ENCODE results near the gene SLF2.

The SLF2 gene

GRCh38 chr10:100979791-100980272, 67.1 kb downstream of the SLF2 start:
- Mint-ChIP-seq H3K27ac (no peak overlapping the region), H3K36me3 (peaks cover 26% of the 10 kb centered on the region), H3K27me3 (no peaks in the 10 kb centered on the region), H3K4me1 (peaks cover 2% of the 10 kb centered on the region), H3K9me3 (no peaks in the 10 kb centered on the region), H3K4me3 (no peak overlapping the region)
- no peak for ATAC-seq (ENCODE audit: low read depth)
- DNase-seq (ENCODE audit: low spot score in 2 of 2) = no peak

GRCh38 chr10:100980311-100980710, 67.5 kb downstream of the SLF2 start:
- no peak overlapping the region for H3K4me3 Mint-ChIP-seq
- H3K27ac Mint-ChIP-seq = no peak overlapping the region
- H3K36me3 Mint-ChIP-seq = peaks cover 26% of the 10 kb centered on the region
- ATAC-seq (ENCODE audit: low read depth) (no peak), DNase-seq (ENCODE audit: low spot score in 2 of 2) (no peak)
- H3K4me1 Mint-ChIP-seq = peaks cover 2% of the 10 kb centered on the region
- no peaks in the 10 kb centered on the region for H3K9me3 Mint-ChIP-seq
- H3K27me3 Mint-ChIP-seq = no peaks in the 10 kb centered on the region

- ATAC-seq (ENCODE audit: low read depth) (no peak), DNase-seq (ENCODE audit: low spot score in 2 of 2) (no peak)
- Mint-ChIP-seq H3K4me1 (peaks cover 5% of the 10 kb centered on the region), H3K9me3 (no peaks in the 10 kb centered on the region), H3K36me3 (peaks cover 26% of the 10 kb centered on the region), H3K4me3 (no peak overlapping the region), H3K27ac (no peak overlapping the region), H3K27me3 (no peaks in the 10 kb centered on the region)
Measured at GRCh38 chr10:100980711-100981110, 67.9 kb downstream of the SLF2 start.

- H3K27me3 Mint-ChIP-seq = no peaks in the 10 kb centered on the region
- ATAC-seq (ENCODE audit: low read depth) = no peak
- H3K27ac Mint-ChIP-seq = no peak overlapping the region
Measured at GRCh38 chr10:100981178-100981772, 68.5 kb downstream of the SLF2 start.

GRCh38 chr10:100982916-100983830, 70.4 kb downstream of the SLF2 start:
- H3K4me1 Mint-ChIP-seq = peaks cover 16% of the 10 kb centered on the region
- no peaks in the 10 kb centered on the region for H3K27me3 Mint-ChIP-seq
- ATAC-seq (ENCODE audit: low read depth) (no peak), DNase-seq (ENCODE audit: low spot score in 2 of 2) (no peak)
- H3K9me3 Mint-ChIP-seq = no peaks in the 10 kb centered on the region
- H3K4me3 Mint-ChIP-seq = no peak overlapping the region
- no peak overlapping the region for H3K27ac Mint-ChIP-seq
- H3K36me3 Mint-ChIP-seq = peaks cover 29% of the 10 kb centered on the region

More at GRCh38 chr10:100981178-100981772, 68.5 kb downstream of the SLF2 start:
- no peak overlapping the region for H3K4me3 Mint-ChIP-seq
- DNase-seq (ENCODE audit: low spot score in 2 of 2) = no peak
- H3K36me3 Mint-ChIP-seq = peaks cover 26% of the 10 kb centered on the region
- H3K9me3 Mint-ChIP-seq = no peaks in the 10 kb centered on the region
- H3K4me1 Mint-ChIP-seq = peaks cover 8% of the 10 kb centered on the region

GRCh38 chr10:100983868-100984671, 71.3 kb downstream of the SLF2 start:
- Mint-ChIP-seq H3K4me1 (peaks cover 16% of the 10 kb centered on the region), H3K27ac (no peak overlapping the region), H3K27me3 (no peaks in the 10 kb centered on the region), H3K9me3 (no peaks in the 10 kb centered on the region), H3K36me3 (peaks cover 27% of the 10 kb centered on the region), H3K4me3 (no peak overlapping the region)
- DNase-seq (ENCODE audit: low spot score in 2 of 2) = no peak
- ATAC-seq (ENCODE audit: low read depth) = no peak

GRCh38 chr10:100984672-100985177, 72.0 kb downstream of the SLF2 start:
- Mint-ChIP-seq H3K4me3 (no peak overlapping the region), H3K27ac (no peak overlapping the region)
- ATAC-seq (ENCODE audit: low read depth) = no peak

GRCh38 chr10:100985336-100985735, 72.6 kb downstream of the SLF2 start:
- Mint-ChIP-seq H3K36me3 (peaks cover 25% of the 10 kb centered on the region), H3K27ac (no peak overlapping the region), H3K4me1 (peaks cover 18% of the 10 kb centered on the region), H3K27me3 (no peaks in the 10 kb centered on the region), H3K4me3 (no peak overlapping the region), H3K9me3 (no peaks in the 10 kb centered on the region)
- ATAC-seq (ENCODE audit: low read depth) = no peak
- no peak for DNase-seq (ENCODE audit: low spot score in 2 of 2)

More at GRCh38 chr10:100984672-100985177, 72.0 kb downstream of the SLF2 start:
- no peak for DNase-seq (ENCODE audit: low spot score in 2 of 2)
- Mint-ChIP-seq H3K36me3 (peaks cover 26% of the 10 kb centered on the region), H3K9me3 (no peaks in the 10 kb centered on the region), H3K4me1 (peaks cover 16% of the 10 kb centered on the region), H3K27me3 (no peaks in the 10 kb centered on the region)

- no peaks in the 10 kb centered on the region for H3K27me3 Mint-ChIP-seq
- H3K9me3 Mint-ChIP-seq = no peaks in the 10 kb centered on the region
- no peak for ATAC-seq (ENCODE audit: low read depth)
- H3K27ac Mint-ChIP-seq = no peak overlapping the region
- DNase-seq (ENCODE audit: low spot score in 2 of 2) = no peak
- peaks cover 22% of the 10 kb centered on the region for H3K4me1 Mint-ChIP-seq
- H3K4me3 Mint-ChIP-seq = peak overlapping the region; percentile 97
- peaks cover 31% of the 10 kb centered on the region for H3K36me3 Mint-ChIP-seq
Measured at GRCh38 chr10:100986623-100986951, 73.8 kb downstream of the SLF2 start.

- Mint-ChIP-seq H3K36me3 (peaks cover 28% of the 10 kb centered on the region), H3K4me3 (peak within 1 kb of the TSS; percentile 97), H3K27ac (peak within 1 kb of the TSS; percentile 90), H3K9me3 (no peaks in the 10 kb centered on the region), H3K4me1 (peaks cover 22% of the 10 kb centered on the region), H3K27me3 (no peaks in the 10 kb centered on the region)
- ATAC-seq (ENCODE audit: low read depth) (peak; percentile 97), DNase-seq (ENCODE audit: low spot score in 2 of 2) (peak; percentile 71 to 85)
Measured at GRCh38 chr10:100986952-100987684, 74.4 kb downstream of the SLF2 start, which contains the start of the genes MRPL43 and TWNK. Gene MRPL43, minus strand, starts transcription at chr10:100987497. Its CDS starts 54 bp downstream, at chr10:100987443. Gene TWNK, plus strand, starts transcription at chr10:100987543. Its CDS starts 668 bp downstream, at chr10:100988211.

- DNase-seq (ENCODE audit: low spot score in 2 of 2) (no peak), ATAC-seq (ENCODE audit: low read depth) (no peak)
- H3K4me3 Mint-ChIP-seq = peak overlapping the region; percentile 97
- H3K27ac Mint-ChIP-seq = peak overlapping the region; percentile 90
- peaks cover 22% of the 10 kb centered on the region for H3K4me1 Mint-ChIP-seq
- peaks cover 24% of the 10 kb centered on the region for H3K36me3 Mint-ChIP-seq
- H3K27me3 Mint-ChIP-seq = no peaks in the 10 kb centered on the region
- no peaks in the 10 kb centered on the region for H3K9me3 Mint-ChIP-seq
Measured at GRCh38 chr10:100987685-100988049, 74.9 kb downstream of the SLF2 start.

- Mint-ChIP-seq H3K27ac (peak overlapping the region; percentile 90), H3K36me3 (peaks cover 25% of the 10 kb centered on the region), H3K4me3 (peak overlapping the region; percentile 97), H3K27me3 (no peaks in the 10 kb centered on the region), H3K9me3 (no peaks in the 10 kb centered on the region), H3K4me1 (peaks cover 22% of the 10 kb centered on the region)
- no peak for DNase-seq (ENCODE audit: low spot score in 2 of 2)
- ATAC-seq (ENCODE audit: low read depth) = no peak
Measured at GRCh38 chr10:100988166-100988565, 75.4 kb downstream of the SLF2 start.

GRCh38 chr10:100989088-100989487, 76.3 kb downstream of the SLF2 start:
- ATAC-seq (ENCODE audit: low read depth) = no peak
- Mint-ChIP-seq H3K9me3 (no peaks in the 10 kb centered on the region), H3K4me3 (no peak overlapping the region), H3K27me3 (no peaks in the 10 kb centered on the region), H3K27ac (no peak overlapping the region), H3K4me1 (peaks cover 19% of the 10 kb centered on the region), H3K36me3 (peaks cover 22% of the 10 kb centered on the region)
- DNase-seq (ENCODE audit: low spot score in 2 of 2) = no peak

Measured in memory B cell (primary cell).